Measurements from ENCODE around the gene TXNDC17.

DNA sequence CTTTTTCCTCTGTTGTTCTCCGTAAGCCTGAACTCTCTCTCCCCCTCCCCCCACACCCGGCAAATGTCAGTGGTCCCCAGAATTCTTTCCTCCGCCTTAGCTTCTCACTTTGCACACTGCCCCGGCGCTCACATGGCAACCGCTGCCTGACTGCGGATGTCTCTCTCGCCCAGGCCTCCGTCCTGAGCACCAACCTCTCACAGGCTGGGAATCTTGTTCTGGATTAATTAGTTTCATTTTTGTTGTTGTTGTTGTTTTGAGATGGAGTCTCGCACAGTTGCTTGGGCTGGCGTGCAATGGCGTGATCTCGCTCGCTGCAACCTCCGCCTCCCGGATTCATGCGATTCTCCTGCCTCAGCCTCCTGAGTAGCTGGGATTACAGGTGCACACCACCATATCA is 27.4 kb downstream of the TXNDC17 start:
- TF ChIP-seq, protein P1, sequence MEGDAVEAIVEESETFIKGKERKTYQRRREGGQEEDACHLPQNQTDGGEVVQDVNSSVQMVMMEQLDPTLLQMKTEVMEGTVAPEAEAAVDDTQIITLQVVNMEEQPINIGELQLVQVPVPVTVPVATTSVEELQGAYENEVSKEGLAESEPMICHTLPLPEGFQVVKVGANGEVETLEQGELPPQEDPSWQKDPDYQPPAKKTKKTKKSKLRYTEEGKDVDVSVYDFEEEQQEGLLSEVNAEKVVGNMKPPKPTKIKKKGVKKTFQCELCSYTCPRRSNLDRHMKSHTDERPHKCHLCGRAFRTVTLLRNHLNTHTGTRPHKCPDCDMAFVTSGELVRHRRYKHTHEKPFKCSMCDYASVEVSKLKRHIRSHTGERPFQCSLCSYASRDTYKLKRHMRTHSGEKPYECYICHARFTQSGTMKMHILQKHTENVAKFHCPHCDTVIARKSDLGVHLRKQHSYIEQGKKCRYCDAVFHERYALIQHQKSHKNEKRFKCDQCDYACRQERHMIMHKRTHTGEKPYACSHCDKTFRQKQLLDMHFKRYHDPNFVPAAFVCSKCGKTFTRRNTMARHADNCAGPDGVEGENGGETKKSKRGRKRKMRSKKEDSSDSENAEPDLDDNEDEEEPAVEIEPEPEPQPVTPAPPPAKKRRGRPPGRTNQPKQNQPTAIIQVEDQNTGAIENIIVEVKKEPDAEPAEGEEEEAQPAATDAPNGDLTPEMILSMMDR (IDR thresholded peaks at IDR 0.05), result no peak
- no peak for TF ChIP-seq ZFX (IDR thresholded peaks at IDR 0.05; ENCODE audit: borderline replicate concordance)
